HG03342 (cell line): ENCODE results near the gene TRIM67.
"Not testable (repeated sequence)": the region's sequence is repeated elsewhere in the genome, so short reads cannot be mapped to it uniquely, and the experiment has no call there.

Experiments
- ATAC-seq: cut with Tn5 transposase; IDR thresholded peaks from one replicate; pipeline ENCODE4 v1.9.1; 2021; ENCODE audit warnings: mild to moderate bottlenecking, moderate library complexity; ENCODE audit not compliant: unreplicated experiment

TRIM67 gene

GRCh38 chr1:231203259-231204057 is 41.6 kb downstream of the TRIM67 start:
- ATAC-seq: no peak

DNA sequence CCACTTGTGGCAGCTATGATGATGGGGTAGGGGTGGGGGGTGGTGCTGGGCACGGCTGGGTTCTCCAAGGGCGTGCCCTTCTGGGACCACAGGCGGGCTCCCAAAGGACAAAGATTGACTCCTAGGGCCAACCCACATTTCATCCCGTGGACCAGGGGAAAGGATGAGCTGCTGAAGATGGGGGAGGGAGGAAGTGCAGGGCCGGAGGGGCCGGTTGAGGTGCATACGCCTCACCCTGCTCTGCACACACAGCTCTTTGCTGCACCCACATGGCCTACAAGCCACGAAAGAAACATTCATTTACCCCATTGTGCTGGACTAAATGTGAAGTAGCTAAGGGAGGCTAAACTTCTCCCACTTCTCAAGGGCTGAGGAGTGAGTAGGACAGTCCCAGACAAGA is 45.0 kb downstream of the TRIM67 start:
- no peak for ATAC-seq

GRCh38 chr1:231207437-231207836 is 45.6 kb downstream of the TRIM67 start:
- no peak for ATAC-seq

GRCh38 chr1:231208980-231209379 is 47.1 kb downstream of the TRIM67 start:
- no peak for ATAC-seq

DNA sequence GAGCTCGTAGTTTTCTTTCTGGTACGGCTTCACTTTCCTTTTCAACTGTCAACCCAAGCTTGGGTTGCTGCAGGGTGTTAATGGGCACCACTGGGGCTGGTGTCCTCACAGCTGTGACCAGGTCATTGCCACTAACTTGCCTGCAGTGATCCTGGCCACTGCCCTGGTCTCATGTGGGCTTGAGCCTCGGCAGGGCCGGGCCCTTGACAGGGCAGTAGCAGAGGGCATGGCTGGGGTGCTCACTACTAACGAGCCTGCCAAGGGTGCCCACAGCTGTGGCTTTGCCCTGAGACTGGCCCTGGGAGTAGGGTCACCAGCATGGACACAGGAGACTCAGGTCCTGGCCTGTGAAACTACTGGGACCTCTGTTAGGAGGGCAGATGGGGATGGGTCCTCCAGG is 47.7 kb downstream of the TRIM67 start:
- ATAC-seq: no peak

DNA sequence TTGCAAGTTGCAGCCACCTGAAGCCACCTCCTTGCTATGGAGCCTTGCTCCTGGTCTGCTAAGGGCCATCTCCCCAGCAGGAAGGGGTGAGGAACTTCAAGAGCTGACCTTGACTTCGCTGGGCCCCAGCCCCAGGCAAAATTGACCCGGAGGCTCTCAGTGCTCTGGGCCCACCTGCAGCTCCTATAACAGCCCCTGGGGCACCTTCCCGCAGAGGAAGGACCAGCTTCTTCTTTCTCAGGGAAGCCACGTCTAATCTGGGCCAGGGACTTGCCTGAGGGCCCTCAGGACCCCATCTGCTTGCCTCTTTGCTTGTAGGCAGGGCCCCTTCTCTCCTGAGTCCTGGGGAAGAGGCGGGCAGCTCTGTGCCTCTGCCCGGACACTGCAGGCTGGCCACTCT is 48.3 kb downstream of the TRIM67 start:
- ATAC-seq: no peak

DNA sequence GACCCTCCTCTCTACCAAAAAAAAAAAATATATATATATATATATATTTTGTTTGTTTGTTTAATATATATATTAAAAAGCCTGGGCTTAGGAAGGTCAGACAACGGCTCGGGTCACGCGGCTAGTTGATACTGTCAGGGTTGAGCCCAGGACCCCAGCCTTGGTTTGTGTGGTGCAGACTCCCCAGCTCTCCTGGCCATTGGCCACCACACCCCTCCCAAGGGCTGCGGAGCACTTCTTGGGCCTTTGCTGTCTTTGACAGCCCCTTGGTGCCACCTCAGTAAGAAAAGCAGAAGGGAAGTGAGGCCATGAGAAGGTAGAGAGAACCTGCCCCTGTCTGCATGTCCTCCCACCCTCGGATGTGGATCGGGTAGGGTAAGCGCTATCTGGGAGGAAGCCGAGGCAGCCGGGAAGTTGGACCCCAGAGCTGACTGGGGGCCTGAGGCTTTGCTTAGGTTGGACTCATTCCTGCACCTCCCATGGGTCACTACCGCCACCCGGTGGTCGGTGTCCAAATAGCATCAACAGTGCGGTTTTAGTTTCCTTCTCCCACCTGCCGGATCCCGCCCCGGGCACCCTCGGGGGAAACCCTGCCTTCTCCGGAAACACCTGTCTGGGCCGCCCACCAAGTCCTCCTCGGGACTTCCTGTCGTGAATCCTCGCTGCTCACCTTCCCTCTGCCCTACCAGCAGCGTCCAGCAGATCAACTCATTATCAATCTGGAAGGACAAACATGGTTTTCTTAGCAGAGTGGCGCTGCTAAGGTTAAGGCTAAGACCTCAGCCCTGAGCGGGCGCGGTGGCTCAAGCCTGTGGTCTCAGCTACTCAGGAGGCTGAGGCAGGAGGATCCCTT is 49.4 kb downstream of the TRIM67 start:
- ATAC-seq: peak; percentile 88

DNA sequence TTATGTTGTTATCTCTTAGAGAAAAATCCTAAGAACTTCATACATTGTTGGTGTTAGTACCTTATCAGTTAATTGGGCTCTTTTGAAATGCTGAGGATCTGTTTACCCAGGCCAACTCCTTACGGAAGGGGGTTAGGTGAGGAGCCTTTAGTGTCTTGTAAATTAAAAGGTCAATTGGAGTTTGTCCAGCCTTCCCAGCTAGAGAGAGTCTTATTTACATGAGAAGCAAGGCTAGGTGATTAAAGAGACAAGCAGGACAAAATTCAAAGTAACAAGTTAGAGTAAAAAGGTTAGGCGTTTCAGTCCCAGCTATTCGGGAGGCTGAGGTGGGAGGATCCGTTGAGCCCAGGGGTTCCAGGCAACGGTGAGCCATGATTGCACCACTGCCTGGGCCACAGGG is 50.4 kb downstream of the TRIM67 start:
- ATAC-seq: not testable (repeated sequence)

DNA sequence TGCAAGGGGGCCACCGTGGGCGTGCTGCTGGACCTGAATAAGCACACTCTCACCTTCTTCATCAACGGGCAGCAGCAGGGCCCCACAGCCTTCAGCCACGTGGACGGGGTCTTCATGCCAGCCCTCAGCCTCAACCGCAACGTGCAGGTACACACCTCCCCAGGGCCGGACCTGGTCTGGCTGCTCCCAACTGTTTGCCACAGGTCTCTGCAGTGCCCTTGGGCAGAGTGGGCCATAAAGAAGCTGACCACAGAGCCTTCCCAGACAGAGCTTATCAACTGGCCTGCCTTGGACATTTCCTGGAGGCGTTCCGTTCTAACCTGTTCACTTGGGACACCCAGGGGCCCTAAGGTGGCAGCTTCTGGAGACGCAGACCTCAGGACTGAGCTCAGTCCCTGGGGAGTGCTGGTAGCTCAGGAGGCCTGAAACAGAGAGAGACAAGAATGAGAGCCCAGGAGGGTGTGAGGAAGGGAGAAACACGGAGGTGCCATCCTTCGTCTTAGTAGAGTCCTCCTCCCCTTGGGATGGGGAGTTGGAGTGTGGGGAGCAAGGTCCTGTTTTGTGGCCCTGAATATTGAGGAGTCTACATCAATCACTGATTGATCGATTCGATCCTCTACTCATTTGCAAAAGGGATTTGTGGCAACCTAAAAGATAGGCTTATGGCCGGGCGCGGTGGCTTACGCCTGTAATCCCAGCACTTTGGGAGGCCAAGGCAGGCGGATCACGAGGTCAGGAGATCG is 52.1 kb downstream of the TRIM67 start:
- ATAC-seq: no peak

- peak; percentile 34 for ATAC-seq
These were observed 53.2 kb downstream of the TRIM67 start for GRCh38 chr1:231214918-231215680.

GRCh38 chr1:231215681-231216385 is 54.0 kb downstream of the TRIM67 start:
- ATAC-seq: peak; percentile 4

- ATAC-seq: no peak
These were observed 54.6 kb downstream of the TRIM67 start for GRCh38 chr1:231216498-231216897.

GRCh38 chr1:231217056-231217455 is 55.2 kb downstream of the TRIM67 start:
- ATAC-seq: no peak

- ATAC-seq: no peak
These were observed 56.2 kb downstream of the TRIM67 start for GRCh38 chr1:231218078-231218477.

DNA sequence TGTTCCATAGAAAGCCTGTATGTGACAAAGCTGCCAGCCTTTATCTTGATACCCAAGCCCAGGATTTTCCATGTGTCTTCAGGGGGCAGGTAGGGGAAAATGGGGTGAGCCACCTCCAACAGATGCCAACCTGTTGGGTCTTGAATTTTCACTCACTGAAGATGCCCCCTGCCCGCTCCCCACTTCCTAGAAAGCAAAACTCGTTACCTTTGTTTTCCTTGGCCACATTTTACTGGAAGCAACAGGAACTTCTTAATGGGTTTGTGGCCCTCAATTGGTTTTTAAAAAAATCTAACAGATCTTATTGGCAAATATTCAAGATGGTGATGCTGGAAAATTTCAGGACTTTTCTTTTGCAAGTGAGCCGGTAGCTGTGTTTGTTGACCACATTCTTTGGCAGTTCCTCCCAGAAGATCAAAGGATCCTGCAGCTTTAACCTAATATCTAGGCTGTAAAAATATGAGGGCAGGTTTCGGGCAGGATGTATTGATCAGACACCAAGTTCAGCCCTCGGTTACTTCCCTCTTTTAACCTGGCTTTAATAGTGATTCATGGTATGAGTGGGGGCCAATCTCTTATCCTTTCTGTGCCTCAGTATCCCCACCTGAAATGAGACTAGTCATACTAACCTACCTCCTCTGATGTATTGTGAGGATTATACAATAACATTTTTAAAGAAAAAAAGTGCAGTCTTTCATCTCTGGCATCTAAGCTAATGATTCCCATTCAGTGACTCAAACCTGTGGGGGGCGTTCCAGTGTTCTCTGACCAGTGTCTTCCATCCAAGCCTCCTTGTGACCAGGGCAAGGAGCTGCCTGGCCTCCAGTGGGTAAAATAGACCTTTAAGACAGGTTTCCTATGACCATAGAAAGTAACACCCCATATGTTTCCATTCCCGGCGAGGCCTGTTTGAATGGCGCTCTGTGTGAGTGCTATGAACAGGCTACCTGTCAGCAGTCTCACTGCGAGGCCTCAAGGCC is 57.9 kb downstream of the TRIM67 start:
- ATAC-seq: no peak

DNA sequence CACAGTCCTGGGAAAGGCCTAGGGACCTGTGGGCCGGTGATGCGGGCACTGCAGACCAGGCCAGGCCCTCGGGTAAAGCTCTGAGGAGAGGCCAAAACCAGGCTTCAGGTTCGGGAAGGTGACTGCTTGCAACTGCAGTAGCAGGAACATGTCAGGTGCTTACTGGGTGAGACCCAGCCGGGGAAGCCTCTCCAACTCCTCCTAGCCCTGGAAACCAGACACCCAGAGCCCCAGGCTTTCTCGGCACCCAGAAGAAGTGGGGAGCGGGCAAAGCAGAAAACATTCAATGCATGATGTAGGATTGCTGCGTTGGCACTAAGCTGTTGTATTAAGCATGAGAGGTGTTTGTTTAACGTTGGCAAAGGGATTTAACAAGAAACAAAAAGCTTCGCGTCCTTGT is 58.9 kb downstream of the TRIM67 start:
- no peak for ATAC-seq

GRCh38 chr1:231226156-231226555 is 64.3 kb downstream of the TRIM67 start:
- no peak for ATAC-seq

DNA sequence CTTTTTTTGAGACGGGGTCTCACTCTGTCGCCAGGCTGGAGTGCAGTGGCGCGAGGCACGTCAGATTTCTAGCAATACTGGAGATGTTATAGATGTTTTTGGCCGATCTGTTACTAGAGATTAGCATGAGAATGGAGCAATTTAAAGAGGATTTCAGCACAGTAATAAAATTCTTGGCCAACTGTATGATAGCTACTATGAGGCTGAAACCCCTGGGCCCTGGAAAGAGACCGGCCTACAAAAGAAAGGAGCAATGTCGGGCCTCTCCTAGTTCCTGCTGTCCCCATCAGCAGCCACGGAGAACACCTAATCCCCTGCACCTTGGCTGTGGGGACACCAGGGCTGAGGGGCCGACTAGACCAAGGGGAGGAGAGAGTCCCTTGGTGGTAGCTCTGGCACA is 69.7 kb downstream of the TRIM67 start:
- no peak for ATAC-seq
